Activated T-cell treated with anti-CD3 and anti-CD28 coated beads for 48 hours (primary cell): ENCODE results near the gene MED1.
A peak's percentile ranks its signal among the peaks of the same experiment; 100 is the strongest.
"Not testable (repeated sequence)": the region's sequence is repeated elsewhere in the genome, so short reads cannot be mapped to it uniquely, and the experiment has no call there.

ENCODE experiments used
- DNase-seq: peaks from one replicate; pipeline ENCODE4 v3.0.0-alpha.2; 2020; ENCODE audit warnings: low read depth

MED1 gene, protein sequence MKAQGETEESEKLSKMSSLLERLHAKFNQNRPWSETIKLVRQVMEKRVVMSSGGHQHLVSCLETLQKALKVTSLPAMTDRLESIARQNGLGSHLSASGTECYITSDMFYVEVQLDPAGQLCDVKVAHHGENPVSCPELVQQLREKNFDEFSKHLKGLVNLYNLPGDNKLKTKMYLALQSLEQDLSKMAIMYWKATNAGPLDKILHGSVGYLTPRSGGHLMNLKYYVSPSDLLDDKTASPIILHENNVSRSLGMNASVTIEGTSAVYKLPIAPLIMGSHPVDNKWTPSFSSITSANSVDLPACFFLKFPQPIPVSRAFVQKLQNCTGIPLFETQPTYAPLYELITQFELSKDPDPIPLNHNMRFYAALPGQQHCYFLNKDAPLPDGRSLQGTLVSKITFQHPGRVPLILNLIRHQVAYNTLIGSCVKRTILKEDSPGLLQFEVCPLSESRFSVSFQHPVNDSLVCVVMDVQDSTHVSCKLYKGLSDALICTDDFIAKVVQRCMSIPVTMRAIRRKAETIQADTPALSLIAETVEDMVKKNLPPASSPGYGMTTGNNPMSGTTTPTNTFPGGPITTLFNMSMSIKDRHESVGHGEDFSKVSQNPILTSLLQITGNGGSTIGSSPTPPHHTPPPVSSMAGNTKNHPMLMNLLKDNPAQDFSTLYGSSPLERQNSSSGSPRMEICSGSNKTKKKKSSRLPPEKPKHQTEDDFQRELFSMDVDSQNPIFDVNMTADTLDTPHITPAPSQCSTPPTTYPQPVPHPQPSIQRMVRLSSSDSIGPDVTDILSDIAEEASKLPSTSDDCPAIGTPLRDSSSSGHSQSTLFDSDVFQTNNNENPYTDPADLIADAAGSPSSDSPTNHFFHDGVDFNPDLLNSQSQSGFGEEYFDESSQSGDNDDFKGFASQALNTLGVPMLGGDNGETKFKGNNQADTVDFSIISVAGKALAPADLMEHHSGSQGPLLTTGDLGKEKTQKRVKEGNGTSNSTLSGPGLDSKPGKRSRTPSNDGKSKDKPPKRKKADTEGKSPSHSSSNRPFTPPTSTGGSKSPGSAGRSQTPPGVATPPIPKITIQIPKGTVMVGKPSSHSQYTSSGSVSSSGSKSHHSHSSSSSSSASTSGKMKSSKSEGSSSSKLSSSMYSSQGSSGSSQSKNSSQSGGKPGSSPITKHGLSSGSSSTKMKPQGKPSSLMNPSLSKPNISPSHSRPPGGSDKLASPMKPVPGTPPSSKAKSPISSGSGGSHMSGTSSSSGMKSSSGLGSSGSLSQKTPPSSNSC (N-terminal part only)

DNA sequence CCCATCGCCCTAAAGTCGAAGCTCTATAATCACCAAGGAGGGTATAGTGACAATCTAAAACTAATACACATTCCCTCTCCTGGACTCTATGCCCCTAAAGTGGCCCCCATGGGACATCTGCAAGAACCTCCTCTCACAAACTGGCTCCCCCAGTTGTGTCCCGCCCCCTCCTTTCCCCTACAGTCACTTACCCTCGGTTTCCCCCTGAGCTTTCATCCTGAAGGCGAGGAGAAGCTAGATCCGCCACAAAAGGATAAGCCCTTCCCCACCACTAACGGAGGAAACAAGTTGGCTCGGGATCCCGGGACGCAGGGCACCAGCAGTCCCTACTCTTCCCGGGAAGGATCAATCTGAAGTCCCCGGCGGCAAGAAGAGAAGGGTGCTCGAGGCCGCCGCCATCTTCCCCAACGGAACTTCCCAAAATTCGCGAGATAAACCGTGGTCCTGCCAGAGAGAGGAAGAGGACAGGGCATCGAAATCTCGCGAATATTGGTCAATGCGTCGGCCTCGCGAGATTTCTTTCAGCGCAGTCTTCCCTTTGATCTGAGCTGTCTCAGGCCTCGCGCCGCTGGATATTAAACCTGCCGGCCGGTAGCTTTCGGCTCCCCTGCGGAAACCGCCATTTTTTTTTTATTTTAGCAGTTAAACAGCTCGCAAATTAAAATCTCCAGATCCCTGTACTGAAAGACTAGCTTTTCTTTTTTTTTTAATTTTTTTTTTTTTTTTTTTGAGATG, at the start of gene MED1:
MED1 (minus strand) TSS at position 417 of the 735 bp plus-strand sequence; CDS start at position 216, 201 bp downstream.
- peak; percentile 87 for DNase-seq

DNA sequence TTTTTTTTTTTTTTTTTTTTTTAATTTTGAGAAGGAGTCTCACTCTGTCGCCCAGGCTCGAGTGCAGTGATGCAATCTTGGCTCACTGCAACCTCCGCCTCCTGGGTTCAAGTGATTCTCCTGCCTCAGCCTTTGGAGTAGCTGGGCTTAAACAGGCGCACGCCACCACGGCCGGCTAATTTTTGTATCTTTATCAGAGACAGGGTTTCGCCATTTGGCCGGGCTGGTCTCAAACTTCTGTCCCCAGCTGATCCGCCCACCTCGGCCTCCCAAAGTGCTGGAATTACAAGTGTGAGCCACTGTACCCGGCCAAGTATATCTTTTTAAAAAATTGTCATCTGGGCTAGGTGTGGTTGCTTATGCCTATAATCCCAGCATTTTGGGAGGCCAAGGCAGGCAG, 45.9 kb upstream of the MED1 start:
- not testable (repeated sequence) for DNase-seq

GRCh38 chr17:39487946-39488345, 36.9 kb upstream of the MED1 start:
- no peak for DNase-seq

DNA sequence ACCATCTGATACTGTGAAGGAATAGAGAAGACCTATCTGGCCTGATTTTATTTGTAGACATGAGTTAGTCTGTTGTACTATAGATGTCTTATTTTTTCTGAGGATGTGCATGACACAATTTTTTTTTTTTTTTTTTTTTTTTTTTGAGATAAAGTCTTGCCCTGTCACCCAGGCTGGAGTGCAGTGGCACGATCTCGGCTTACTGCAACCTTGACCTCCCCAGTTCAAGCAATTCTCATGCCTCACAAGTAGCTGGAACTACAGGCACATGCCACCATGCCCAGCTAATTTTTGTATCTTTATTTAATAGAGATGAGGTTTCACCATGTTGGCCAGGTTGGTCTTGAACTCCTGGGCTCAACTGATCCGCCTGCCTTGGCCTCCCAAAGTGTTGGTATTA, 36.4 kb upstream of the MED1 start:
- DNase-seq = not testable (repeated sequence)

DNA sequence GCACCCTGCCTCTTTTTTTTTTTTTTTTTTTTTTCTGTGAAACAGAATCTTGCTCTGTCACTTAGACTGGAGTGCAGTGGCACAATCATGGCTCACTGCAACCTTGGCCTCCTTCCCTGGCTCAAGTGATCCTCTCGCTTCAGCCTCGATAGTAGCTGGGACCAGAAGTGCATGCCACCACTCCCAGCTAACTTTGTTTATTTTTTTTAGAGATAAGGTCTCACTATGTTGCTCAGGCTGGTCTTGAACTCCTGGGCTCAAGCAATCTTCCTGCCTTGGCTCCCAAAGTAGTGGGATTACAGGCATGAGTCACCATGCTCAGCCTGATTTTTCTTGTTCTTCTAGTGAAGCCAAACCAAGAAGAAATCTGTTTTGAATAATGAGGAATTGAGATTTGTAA, 35.2 kb upstream of the MED1 start:
- DNase-seq = no peak

DNA sequence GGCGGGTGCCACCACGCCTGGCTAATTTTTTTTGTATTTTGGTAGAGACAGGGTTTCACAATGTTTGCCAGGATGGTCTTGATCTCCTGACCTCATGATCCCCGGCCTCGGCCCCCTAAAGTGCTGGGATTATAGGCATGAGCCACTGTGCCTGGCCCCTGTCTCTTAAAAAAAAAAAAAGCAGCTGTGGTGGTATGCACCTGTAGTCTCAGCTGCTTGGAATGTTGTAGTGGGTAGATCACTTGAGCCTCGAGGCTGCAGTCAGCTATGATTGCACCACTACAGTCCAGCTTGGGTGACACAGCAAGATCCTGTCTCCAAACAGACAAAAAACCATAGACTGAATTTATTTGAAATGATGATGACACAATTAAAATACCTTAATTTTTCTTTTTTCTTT, 34.5 kb upstream of the MED1 start:
- no peak for DNase-seq

DNA sequence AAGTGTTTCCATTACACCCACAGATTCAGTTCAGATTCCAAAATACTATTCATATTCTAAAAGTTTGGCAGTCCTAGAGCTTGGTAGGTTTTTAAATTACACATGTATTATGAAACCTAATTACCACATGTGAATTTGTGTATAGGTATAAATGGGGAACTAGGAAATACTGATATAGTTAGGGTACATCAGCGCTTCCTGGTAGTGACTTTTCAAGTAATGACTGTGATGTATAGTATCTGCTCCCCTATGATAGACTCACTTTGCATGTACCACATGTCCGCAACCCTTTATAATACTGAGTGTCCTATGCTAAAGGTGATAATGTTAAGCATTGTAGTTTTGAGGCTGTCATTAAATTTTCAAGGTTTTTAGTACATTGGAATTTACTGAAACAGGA, 33.1 kb upstream of the MED1 start:
- no peak for DNase-seq

DNA sequence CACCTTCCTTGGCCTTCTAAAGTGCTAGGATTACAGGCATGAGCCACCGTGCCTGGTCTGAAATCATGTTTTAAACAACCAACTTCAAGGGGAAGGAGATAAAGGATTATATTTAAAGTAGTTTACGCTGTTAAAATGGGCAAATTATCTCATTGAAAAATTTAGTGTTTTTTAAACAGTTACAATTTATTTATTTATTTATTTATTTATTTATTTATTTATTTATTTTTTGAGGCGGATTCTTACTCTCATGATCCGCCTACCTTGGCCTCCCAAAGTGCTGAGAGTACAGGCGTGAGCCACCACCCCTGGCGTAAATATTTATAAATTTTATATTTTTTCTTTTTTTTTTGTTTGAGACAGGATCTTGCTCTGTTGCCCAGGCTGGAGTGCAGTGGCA, 32.4 kb upstream of the MED1 start:
- DNase-seq = no peak

DNA sequence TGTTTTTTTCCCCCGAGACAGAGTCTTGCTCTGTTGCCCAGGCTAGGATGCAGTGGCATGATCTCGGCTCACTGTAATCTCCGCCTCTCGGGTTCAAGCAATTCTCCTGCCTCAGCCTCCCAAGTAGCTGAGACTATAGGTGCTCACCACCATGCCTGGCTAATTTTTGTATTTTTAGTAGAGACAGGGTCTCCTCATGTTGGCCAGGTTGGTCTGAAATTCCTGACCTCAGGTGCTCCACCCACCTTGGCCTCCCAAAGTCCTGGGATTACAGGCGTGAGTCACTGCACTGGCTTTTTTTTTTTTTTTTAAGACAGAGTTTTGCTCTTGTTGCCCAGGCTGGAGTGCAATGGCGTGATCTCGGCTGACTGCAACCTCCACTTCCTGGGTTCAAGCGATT, 28.6 kb upstream of the MED1 start:
- DNase-seq = not testable (repeated sequence)

DNA sequence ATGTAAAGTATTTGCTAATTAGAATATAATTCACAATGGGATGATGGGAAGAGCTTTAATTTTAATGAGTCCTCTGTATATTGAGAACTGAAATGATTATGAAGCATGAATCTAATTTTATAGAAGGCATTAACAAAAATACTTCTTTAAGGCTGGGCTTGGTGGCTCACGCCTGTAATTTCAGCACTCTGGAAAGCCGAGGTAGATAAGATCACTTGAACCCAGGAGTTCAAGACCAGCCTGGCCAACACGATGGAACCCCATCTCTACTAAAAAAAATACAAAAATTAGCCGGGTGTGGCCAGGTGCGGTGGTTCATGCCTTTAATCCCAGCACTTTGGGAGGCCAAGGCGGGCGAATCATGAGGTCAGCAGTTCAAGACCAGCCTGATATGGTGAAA, 22.2 kb upstream of the MED1 start:
- DNase-seq = no peak

DNA sequence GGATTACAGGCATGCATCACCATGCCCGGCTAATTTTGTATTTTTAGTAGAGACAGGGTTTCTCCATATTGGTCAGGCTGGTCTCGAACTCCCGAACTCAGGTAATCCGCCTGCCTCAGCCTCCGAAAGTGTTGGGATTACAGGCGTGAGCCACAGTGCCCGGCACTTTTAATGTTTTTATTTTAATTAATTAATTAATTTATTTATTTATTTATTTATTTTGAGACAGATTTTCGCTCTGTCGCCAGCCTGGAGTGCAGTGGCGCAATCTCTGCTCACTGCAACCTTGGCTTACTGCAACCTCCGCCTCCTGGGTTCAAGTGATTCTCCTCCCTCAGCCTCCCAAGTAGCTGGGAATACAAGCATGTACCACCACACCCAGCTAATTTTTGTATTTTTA, 17.5 kb upstream of the MED1 start:
- DNase-seq = not testable (repeated sequence)

DNA sequence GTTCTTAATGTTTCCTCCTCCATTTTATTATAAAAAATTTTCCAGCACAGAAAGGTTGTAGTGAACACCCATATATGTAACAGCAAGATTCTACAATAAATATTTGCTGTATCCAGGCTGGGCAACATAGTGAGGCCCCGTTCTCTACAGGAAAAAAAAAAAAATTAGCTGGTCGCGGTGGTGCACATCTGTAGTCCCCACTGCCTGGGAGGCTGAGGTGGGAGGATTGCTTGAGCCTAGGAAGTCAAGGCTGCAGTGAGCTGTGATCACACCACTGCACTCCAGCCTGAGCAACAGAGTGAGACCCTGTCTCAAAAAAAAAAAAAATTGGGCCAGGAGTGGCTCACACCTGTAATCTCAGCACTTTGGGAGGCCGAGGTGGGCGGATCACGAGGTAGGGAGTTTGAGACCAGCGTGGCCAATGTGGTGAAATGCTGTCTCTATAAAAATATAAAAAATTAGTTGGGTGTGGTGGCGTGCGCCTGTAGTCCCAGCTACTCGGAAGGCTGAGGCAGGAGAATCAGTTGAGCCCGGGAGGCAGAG, 13.6 kb upstream of the MED1 start:
- not testable (repeated sequence) for DNase-seq

DNA sequence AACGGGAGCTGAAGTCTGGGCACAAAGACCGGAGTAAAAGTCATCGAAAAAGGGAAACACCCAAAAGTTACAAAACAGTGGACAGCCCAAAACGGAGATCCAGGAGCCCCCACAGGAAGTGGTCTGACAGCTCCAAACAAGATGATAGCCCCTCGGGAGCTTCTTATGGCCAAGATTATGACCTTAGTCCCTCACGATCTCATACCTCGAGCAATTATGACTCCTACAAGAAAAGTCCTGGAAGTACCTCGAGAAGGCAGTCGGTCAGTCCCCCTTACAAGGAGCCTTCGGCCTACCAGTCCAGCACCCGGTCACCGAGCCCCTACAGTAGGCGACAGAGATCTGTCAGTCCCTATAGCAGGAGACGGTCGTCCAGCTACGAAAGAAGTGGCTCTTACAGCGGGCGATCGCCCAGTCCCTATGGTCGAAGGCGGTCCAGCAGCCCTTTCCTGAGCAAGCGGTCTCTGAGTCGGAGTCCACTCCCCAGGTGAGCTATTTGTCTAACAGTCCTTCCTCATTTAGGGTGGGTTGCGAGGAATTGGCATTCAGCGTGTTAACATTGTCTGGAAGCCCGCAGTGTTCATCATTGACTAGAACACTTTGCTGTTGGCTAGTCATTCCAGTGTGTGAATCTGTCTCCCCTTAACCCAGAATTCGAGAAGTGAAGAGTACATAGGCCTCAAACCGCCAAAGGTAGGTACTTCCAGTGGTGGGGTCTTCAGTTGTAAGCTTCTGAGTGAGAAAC, 11.7 kb upstream of the MED1 start:
- no peak for DNase-seq

DNA sequence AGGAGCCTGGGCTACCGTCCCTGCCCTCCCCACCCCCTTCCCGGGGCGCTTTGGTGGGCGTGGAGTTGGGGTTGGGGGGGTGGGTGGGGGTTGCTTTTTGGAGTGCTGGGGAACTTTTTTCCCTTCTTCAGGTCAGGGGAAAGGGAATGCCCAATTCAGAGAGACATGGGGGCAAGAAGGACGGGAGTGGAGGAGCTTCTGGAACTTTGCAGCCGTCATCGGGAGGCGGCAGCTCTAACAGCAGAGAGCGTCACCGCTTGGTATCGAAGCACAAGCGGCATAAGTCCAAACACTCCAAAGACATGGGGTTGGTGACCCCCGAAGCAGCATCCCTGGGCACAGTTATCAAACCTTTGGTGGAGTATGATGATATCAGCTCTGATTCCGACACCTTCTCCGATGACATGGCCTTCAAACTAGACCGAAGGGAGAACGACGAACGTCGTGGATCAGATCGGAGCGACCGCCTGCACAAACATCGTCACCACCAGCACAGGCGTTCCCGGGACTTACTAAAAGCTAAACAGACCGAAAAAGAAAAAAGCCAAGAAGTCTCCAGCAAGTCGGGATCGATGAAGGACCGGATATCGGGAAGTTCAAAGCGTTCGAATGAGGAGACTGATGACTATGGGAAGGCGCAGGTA, 11.0 kb upstream of the MED1 start:
- DNase-seq = peak; percentile 68

- DNase-seq = peak; percentile 90
Observed at GRCh38 chr17:39461113-39461925, 10.3 kb upstream of the MED1 start, which contains the start of gene CDK12. Gene CDK12, plus strand, starts transcription at chr17:39461486. Its CDS starts 586 bp downstream, at chr17:39462072.

GRCh38 chr17:39455919-39456318, 4.9 kb upstream of the MED1 start:
- DNase-seq = no peak

- no peak for DNase-seq
Observed at GRCh38 chr17:39450051-39450450, 1.0 kb downstream of the MED1 start.

DNA sequence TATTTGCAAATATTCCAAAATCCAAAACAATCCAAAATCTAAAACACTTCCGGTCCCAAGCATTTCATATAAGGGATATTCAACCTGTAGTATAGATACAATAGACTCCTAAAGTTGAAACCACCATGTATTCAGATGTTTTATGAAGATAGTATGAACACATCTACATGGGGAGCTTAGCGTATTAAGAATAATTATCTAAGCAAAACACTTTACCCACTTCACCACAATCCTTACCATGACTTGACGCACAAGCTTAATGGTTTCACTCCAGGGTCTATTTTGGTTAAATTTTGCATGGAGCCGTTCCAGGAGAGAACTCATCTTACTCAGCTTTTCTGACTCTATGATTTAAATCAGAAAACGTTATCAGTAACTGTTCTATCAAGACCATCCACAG, 3.5 kb downstream of the MED1 start:
- DNase-seq = no peak

GRCh38 chr17:39443326-39443725, 7.7 kb downstream of the MED1 start:
- no peak for DNase-seq
